ENCODE results near the gene AP4E1.

The AP4E1 gene

GRCh38 chr15:50906954-50907600 lies 1.4 kb upstream of the AP4E1 start:
- no peak for TF ChIP-seq TAF1 (IDR thresholded peaks at IDR 0.05; ENCODE audit: borderline replicate concordance, insufficient read depth, low read length)
- no peak for TF ChIP-seq REST (IDR thresholded peaks at IDR 0.05; ENCODE audit: insufficient read depth in 1 of 2, low read depth in 2 of 2, low read length in 2 of 2)
- no peak for TF ChIP-seq FOXP2 (optimal IDR thresholded peaks at IDR 0.05; ENCODE audit: borderline replicate concordance, extremely low read depth, extremely low read length, insufficient read depth)
- TF ChIP-seq POLR2AphosphoS5 (IDR thresholded peaks at IDR 0.05; ENCODE audit: low read depth, low read length): no peak
- no peak for TF ChIP-seq SIN3A (IDR thresholded peaks at IDR 0.05; ENCODE audit: borderline replicate concordance, insufficient read depth, low read length)

GRCh38 chr15:50907601-50908208 lies 778 bp upstream of the AP4E1 start:
- no peak for TF ChIP-seq SIN3A (IDR thresholded peaks at IDR 0.05; ENCODE audit: borderline replicate concordance, insufficient read depth, low read length)
- TF ChIP-seq POLR2AphosphoS5 (IDR thresholded peaks at IDR 0.05; ENCODE audit: low read depth, low read length): no peak
- no peak for TF ChIP-seq REST (IDR thresholded peaks at IDR 0.05; ENCODE audit: insufficient read depth in 1 of 2, low read depth in 2 of 2, low read length in 2 of 2)
- no peak for TF ChIP-seq TAF1 (IDR thresholded peaks at IDR 0.05; ENCODE audit: borderline replicate concordance, insufficient read depth, low read length)

GRCh38 chr15:50909010-50909317 lies 481 bp downstream of the AP4E1 start:
- TF ChIP-seq SIN3A (IDR thresholded peaks at IDR 0.05; ENCODE audit: borderline replicate concordance, insufficient read depth, low read length) (no peak), REST (IDR thresholded peaks at IDR 0.05; ENCODE audit: insufficient read depth in 1 of 2, low read depth in 2 of 2, low read length in 2 of 2) (no peak), POLR2AphosphoS5 (IDR thresholded peaks at IDR 0.05; ENCODE audit: low read depth, low read length) (no peak), TAF1 (IDR thresholded peaks at IDR 0.05; ENCODE audit: borderline replicate concordance, insufficient read depth, low read length) (no peak), FOXP2 (optimal IDR thresholded peaks at IDR 0.05; ENCODE audit: borderline replicate concordance, extremely low read depth, extremely low read length, insufficient read depth) (no peak)

DNA sequence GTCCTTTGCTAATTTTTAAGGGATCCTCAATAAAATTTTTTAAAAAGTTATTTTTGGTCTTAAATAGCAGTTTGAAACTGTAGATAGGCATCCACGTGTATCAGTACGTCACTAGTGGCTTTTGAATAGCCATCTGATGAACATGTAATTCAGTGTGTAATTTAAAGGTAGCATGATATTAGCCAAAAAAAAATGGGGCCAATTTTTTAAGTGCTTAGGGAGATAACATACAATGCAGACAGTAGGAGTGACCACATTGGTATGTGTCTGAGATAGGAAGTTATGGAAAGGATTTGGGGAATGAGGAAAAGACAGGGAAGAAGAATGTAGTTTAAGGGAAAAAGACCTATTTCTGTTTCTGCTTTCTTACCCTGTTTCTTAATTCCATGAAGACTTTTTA lies 2.5 kb downstream of the AP4E1 start:
- TF ChIP-seq TAF1 (IDR thresholded peaks at IDR 0.05; ENCODE audit: borderline replicate concordance, insufficient read depth, low read length): no peak
- no peak for TF ChIP-seq FOXP2 (optimal IDR thresholded peaks at IDR 0.05; ENCODE audit: borderline replicate concordance, extremely low read depth, extremely low read length, insufficient read depth)
- TF ChIP-seq REST (IDR thresholded peaks at IDR 0.05; ENCODE audit: insufficient read depth in 1 of 2, low read depth in 2 of 2, low read length in 2 of 2): no peak
- no peak for TF ChIP-seq POLR2AphosphoS5 (IDR thresholded peaks at IDR 0.05; ENCODE audit: low read depth, low read length)
